Naive thymus-derived CD4-positive, alpha-beta T cell (primary cell): ENCODE results near the gene CNTN4. TPM values are rescaled to one million over a fixed set of nuclear protein-coding genes. Genes with fewer than 3 reads are reported as not detected.

Experiments
- ATAC-seq: fragments of 150-1000 bp; cut with Tn5 transposase; 2 replicates; pipeline ENCODE4 v1.10.0; 2021; ENCODE audit warnings: mild to moderate bottlenecking, moderate library complexity
- CTCF ChIA-PET: fragments of 350-600 bp; sonication (Branson Sonifier 250); formaldehyde crosslinking; loops from one replicate; lab custom pipeline; 2021; ENCODE audit warnings: antibody characterized with exemption; lab: Charles Lee
- POLR2A ChIA-PET: fragments of 350-600 bp; sonication (Branson Sonifier 250); formaldehyde crosslinking; loops from one replicate; lab custom pipeline; 2021; ENCODE audit warnings: antibody characterized with exemption, inconsistent platforms; lab: Charles Lee
- DNase-seq, 9 donors: peaks; one replicate each; pipeline versions ENCODE4 v3.0.0 to v3.0.0-alpha.2; 2020 to 2022; ENCODE audit warnings: mixed read lengths in 1 of 9
- H3K27ac ChIP-seq: one replicate; pipeline ENCODE4 v1.7.0; 2013; ENCODE audit warnings: mild to moderate bottlenecking, low read depth, low read length, moderate library complexity
- H3K27me3 ChIP-seq, 2 donors: one replicate each; pipeline ENCODE4 v1.7.0; 2013; ENCODE audit warnings: low read length in 2 of 2, mild to moderate bottlenecking in 2 of 2, moderate library complexity in 2 of 2; ENCODE audit not compliant: control insufficient read depth in 2 of 2, insufficient read depth in 2 of 2
- H3K36me3 ChIP-seq, 3 experiments: 1 replicate in 2 of 3; 2 replicates in 1 of 3; pipeline ENCODE4 v1.7.0; 2013; ENCODE audit warnings: low read length in 3 of 3, mild to moderate bottlenecking in 3 of 3, moderate library complexity in 1 of 3; ENCODE audit not compliant: insufficient read depth in 3 of 3, control insufficient read depth in 2 of 3
- H3K4me1 ChIP-seq, 2 donors: one replicate each; pipeline ENCODE4 v1.7.0; 2013; ENCODE audit warnings: low read length in 2 of 2, mild to moderate bottlenecking in 2 of 2, moderate library complexity in 1 of 2; ENCODE audit not compliant: control insufficient read depth in 2 of 2, insufficient read depth in 2 of 2
- H3K4me3 ChIP-seq: 2 replicates; pipeline ENCODE4 v1.7.0; 2013; ENCODE audit warnings: mild to moderate bottlenecking, low read length
- H3K9me3 ChIP-seq, 3 experiments: 1 replicate in 2 of 3; 2 replicates in 1 of 3; pipeline ENCODE4 v1.7.0; 2013; ENCODE audit warnings: low read length in 3 of 3; ENCODE audit not compliant: control insufficient read depth in 2 of 3
- H3K27ac Mint-ChIP-seq, 9 donors: one replicate each; pipeline ENCODE4 v1.8.0; 2020 to 2022; ENCODE audit warnings: mixed read lengths in 9 of 9, mild to moderate bottlenecking in 8 of 9, moderate library complexity in 5 of 9, inconsistent platforms in 2 of 9
- H3K27me3 Mint-ChIP-seq, 5 donors: one replicate each; pipeline ENCODE4 v1.8.0; 2021 to 2022; ENCODE audit warnings: mixed read lengths in 5 of 5, mild to moderate bottlenecking in 1 of 5
- H3K36me3 Mint-ChIP-seq, 5 donors: one replicate each; pipeline ENCODE4 v1.8.0; 2020 to 2022; ENCODE audit warnings: mixed read lengths in 5 of 5, mild to moderate bottlenecking in 3 of 5, inconsistent platforms in 1 of 5
- H3K4me1 Mint-ChIP-seq, 7 donors: one replicate each; pipeline ENCODE4 v1.8.0; 2020 to 2022; ENCODE audit warnings: mixed read lengths in 7 of 7, mild to moderate bottlenecking in 3 of 7, inconsistent platforms in 1 of 7
- H3K4me3 Mint-ChIP-seq, 10 donors: one replicate each; pipeline ENCODE4 v1.8.0; 2020 to 2022; ENCODE audit warnings: mild to moderate bottlenecking in 10 of 10, mixed read lengths in 10 of 10, moderate library complexity in 6 of 10, inconsistent platforms in 2 of 10
- H3K9me3 Mint-ChIP-seq, 11 donors: one replicate each; pipeline ENCODE4 v1.8.0; 2020 to 2022; ENCODE audit warnings: mixed read lengths in 11 of 11, mild to moderate bottlenecking in 4 of 11, inconsistent platforms in 1 of 11, moderate library complexity in 1 of 11
- intact Hi-C, 2 donors: fragments of 100-400 bp; cut with micrococcal nuclease; formaldehyde crosslinking; loops; one replicate each; pipeline ENCODE4 v1.15.1; 2023
- polyA plus RNA-seq, 2 donors: library from polyadenylated mRNA; unstranded; fragments of 300-500 nt; fragmentation: Illumina TruSeq; gene quantifications; one replicate each; pipeline ENCODE4 v1.2.3, GENCODE V29; 2021
- total RNA-seq, 6 experiments: library from RNA in 5 of 6; stranded (reverse) in 5 of 6; gene quantifications; 1 replicate in 5 of 6; 2 replicates in 1 of 6; pipeline ENCODE4 v1.2.3 and lab custom pipeline; 2021 to 2026

The CNTN4 gene
- total and polyA plus RNA-seq, 7 experiments from 2014 or later: not detected

GRCh38 chr3:2510591-2511145, 412.0 kb downstream of the CNTN4 start:
- peaks cover 0 to 2% (median 0%) of the 10 kb centered on the region in 7 donors for H3K4me1 Mint-ChIP-seq
- intact Hi-C loops: no loop called here
- H3K9me3 Mint-ChIP-seq: peaks cover 0 to 2% (median 0%) of the 10 kb centered on the region in 11 donors
- ChIA-PET CTCF (no interaction called here), POLR2A (no interaction called here)
- ATAC-seq: no peak
- no peak overlapping the region for H3K4me3 Mint-ChIP-seq
- H3K27ac Mint-ChIP-seq: no peak overlapping the region
- Histone ChIP-seq H3K9me3 (no peaks in the 10 kb centered on the region), H3K27ac (no peak overlapping the region), H3K36me3 (no peaks in the 10 kb centered on the region), H3K27me3 (no peaks in the 10 kb centered on the region), H3K4me3 (no peak overlapping the region), H3K4me1 (no peaks in the 10 kb centered on the region)
- no peaks in the 10 kb centered on the region for H3K36me3 Mint-ChIP-seq
- peaks cover 0 to 31% (median 7%) of the 10 kb centered on the region in 5 donors for H3K27me3 Mint-ChIP-seq
- no peak for DNase-seq

- Histone ChIP-seq H3K27ac (no peak overlapping the region), H3K36me3 (no peaks in the 10 kb centered on the region), H3K9me3 (no peaks in the 10 kb centered on the region), H3K4me1 (no peaks in the 10 kb centered on the region), H3K27me3 (no peaks in the 10 kb centered on the region), H3K4me3 (no peak overlapping the region)
- Mint-ChIP-seq H3K4me3 (no peak overlapping the region), H3K9me3 (peaks cover 0 to 2% (median 0%) of the 10 kb centered on the region in 11 donors), H3K27me3 (peaks cover 0 to 31% (median 7%) of the 10 kb centered on the region in 5 donors), H3K36me3 (no peaks in the 10 kb centered on the region), H3K4me1 (peaks cover 0 to 2% (median 0%) of the 10 kb centered on the region in 7 donors), H3K27ac (no peak overlapping the region)
- intact Hi-C loops: no loop called here
- no peak for DNase-seq
- ChIA-PET CTCF (interaction anchor here (0.6 kb wide), 1 partner anchor 68 kb away, joined by 5 read pairs; no protein-coding TSS in a partner anchor), POLR2A (no interaction called here)
- ATAC-seq: no peak
These were observed 412.7 kb downstream of the CNTN4 start for GRCh38 chr3:2511356-2511755.

- H3K36me3 ChIP-seq: no peaks in the 10 kb centered on the region
- ChIA-PET POLR2A (no interaction called here), CTCF (no interaction called here)
- Mint-ChIP-seq H3K4me1 (peaks cover 0 to 2% (median 0%) of the 10 kb centered on the region in 7 donors), H3K9me3 (no peaks in the 10 kb centered on the region), H3K36me3 (no peaks in the 10 kb centered on the region), H3K4me3 (no peak overlapping the region), H3K27me3 (peaks cover 0 to 24% (median 4%) of the 10 kb centered on the region in 5 donors), H3K27ac (no peak overlapping the region)
- H3K27me3 ChIP-seq: no peaks in the 10 kb centered on the region
- ATAC-seq (no peak), DNase-seq (no peak)
- no peaks in the 10 kb centered on the region for H3K9me3 ChIP-seq
- no peak overlapping the region for H3K27ac ChIP-seq
- no peak overlapping the region for H3K4me3 ChIP-seq
- intact Hi-C loops: no loop called here
- no peaks in the 10 kb centered on the region for H3K4me1 ChIP-seq
These were observed 414.2 kb downstream of the CNTN4 start for GRCh38 chr3:2512881-2513280.

GRCh38 chr3:2513986-2514385, 415.3 kb downstream of the CNTN4 start:
- peaks cover 0 to 2% (median 0%) of the 10 kb centered on the region in 7 donors for H3K4me1 Mint-ChIP-seq

GRCh38 chr3:2516762-2517441, 418.2 kb downstream of the CNTN4 start:
- no peaks in the 10 kb centered on the region for H3K9me3 ChIP-seq
- Mint-ChIP-seq H3K27me3 (peaks cover 0 to 8% (median 4%) of the 10 kb centered on the region in 5 donors), H3K4me3 (no peak overlapping the region), H3K36me3 (no peaks in the 10 kb centered on the region), H3K27ac (no peak overlapping the region), H3K4me1 (peaks cover 0 to 2% (median 0%) of the 10 kb centered on the region in 7 donors), H3K9me3 (no peaks in the 10 kb centered on the region)
- H3K4me1 ChIP-seq: no peaks in the 10 kb centered on the region
- H3K27ac ChIP-seq: no peak overlapping the region
- DNase-seq: no peak
- ATAC-seq: no peak
- CTCF ChIA-PET: interaction anchor here (0.7 kb wide), 1 partner anchor 11 kb away, joined by 3 read pairs; no protein-coding TSS in a partner anchor
- intact Hi-C loops: no loop called here
- H3K4me3 ChIP-seq: no peak overlapping the region
- no peaks in the 10 kb centered on the region for H3K36me3 ChIP-seq
- POLR2A ChIA-PET: no interaction called here
- H3K27me3 ChIP-seq: no peaks in the 10 kb centered on the region

More at GRCh38 chr3:2513986-2514385, 415.3 kb downstream of the CNTN4 start:
- no peak overlapping the region for H3K4me3 Mint-ChIP-seq
- Histone ChIP-seq H3K36me3 (no peaks in the 10 kb centered on the region), H3K27me3 (no peaks in the 10 kb centered on the region), H3K9me3 (no peaks in the 10 kb centered on the region), H3K4me3 (no peak overlapping the region), H3K4me1 (no peaks in the 10 kb centered on the region), H3K27ac (no peak overlapping the region)
- no peaks in the 10 kb centered on the region for H3K9me3 Mint-ChIP-seq
- no peak for DNase-seq
- ChIA-PET CTCF (no interaction called here), POLR2A (no interaction called here)
- H3K27ac Mint-ChIP-seq: no peak overlapping the region
- H3K36me3 Mint-ChIP-seq: no peaks in the 10 kb centered on the region
- no peak for ATAC-seq
- peaks cover 0 to 16% (median 4%) of the 10 kb centered on the region in 5 donors for H3K27me3 Mint-ChIP-seq
- intact Hi-C loops: no loop called here

- intact Hi-C loops: no loop called here
- Mint-ChIP-seq H3K4me1 (peaks cover 0 to 2% (median 0%) of the 10 kb centered on the region in 7 donors), H3K9me3 (no peaks in the 10 kb centered on the region), H3K4me3 (no peak overlapping the region), H3K27ac (no peak overlapping the region), H3K36me3 (no peaks in the 10 kb centered on the region), H3K27me3 (peaks cover 0 to 8% (median 4%) of the 10 kb centered on the region in 5 donors)
- Histone ChIP-seq H3K4me1 (no peaks in the 10 kb centered on the region), H3K4me3 (no peak overlapping the region), H3K36me3 (no peaks in the 10 kb centered on the region), H3K27me3 (no peaks in the 10 kb centered on the region), H3K9me3 (no peaks in the 10 kb centered on the region), H3K27ac (no peak overlapping the region)
- ChIA-PET POLR2A (no interaction called here), CTCF (no interaction called here)
- no peak for DNase-seq
- no peak for ATAC-seq
These were observed 419.0 kb downstream of the CNTN4 start for GRCh38 chr3:2517500-2518172.
